H9 (cell line): ENCODE measurements around the gene FGF9. TPM values are rescaled to one million over a fixed set of nuclear protein-coding genes. Genes with fewer than 3 reads are reported as not detected.

Experiments used
- DNase-seq: peaks from one replicate; pipeline ENCODE4 v3.0.0-alpha.2; 2017
- H2AFZ ChIP-seq: one replicate; pipeline ENCODE4 v1.6.1; 2013; ENCODE audit warnings: mild to moderate bottlenecking, low read length, control low read depth, moderate library complexity
- H2AK5ac ChIP-seq: 2 replicates; pipeline ENCODE4 v1.6.1; 2013; ENCODE audit warnings: low read length, control low read depth, mixed read lengths; ENCODE audit not compliant: insufficient read length
- H2BK120ac ChIP-seq: one replicate; pipeline ENCODE4 v1.6.1; 2013; ENCODE audit warnings: low read depth, mild to moderate bottlenecking, low read length, control low read depth, inconsistent platforms; ENCODE audit not compliant: poor library complexity, severe bottlenecking
- H2BK12ac ChIP-seq: 2 replicates; pipeline ENCODE4 v1.6.1; 2013; ENCODE audit warnings: low read length, control low read depth, mixed read lengths, low read depth; ENCODE audit not compliant: insufficient read length
- H2BK15ac ChIP-seq: 2 replicates; pipeline ENCODE4 v1.6.1; 2013; ENCODE audit warnings: low read depth, low read length, control low read depth
- H2BK20ac ChIP-seq: one replicate; pipeline ENCODE4 v1.6.1; 2013; ENCODE audit warnings: low read depth, mild to moderate bottlenecking, low read length, control low read depth, inconsistent platforms; ENCODE audit not compliant: poor library complexity, severe bottlenecking
- H2BK5ac ChIP-seq: 2 replicates; pipeline ENCODE4 v1.6.1; 2013; ENCODE audit warnings: low read length, control low read depth, mixed read lengths; ENCODE audit not compliant: insufficient read length
- H3K14ac ChIP-seq: 2 replicates; pipeline ENCODE4 v1.6.1; 2013; ENCODE audit warnings: low read length, control low read depth; ENCODE audit not compliant: insufficient read depth
- H3K18ac ChIP-seq: 2 replicates; pipeline ENCODE4 v1.6.1; 2013; ENCODE audit warnings: low read depth, mild to moderate bottlenecking, mixed read lengths, low read length, control low read depth; ENCODE audit not compliant: insufficient read length
- H3K23ac ChIP-seq: 2 replicates; pipeline ENCODE4 v1.6.1; 2013; ENCODE audit warnings: low read length, control low read depth, mixed read lengths, low read depth; ENCODE audit not compliant: insufficient read length
- H3K23me2 ChIP-seq: 2 replicates; pipeline ENCODE4 v1.6.1; 2013; ENCODE audit warnings: low read depth, mild to moderate bottlenecking, mixed read lengths, low read length, control low read depth; ENCODE audit not compliant: insufficient read length, poor library complexity, severe bottlenecking
- H3K27ac ChIP-seq: 2 replicates; pipeline ENCODE4 v1.5.1; 2013; ENCODE audit warnings: low read length, control low read depth, mixed read lengths, low read depth; ENCODE audit not compliant: insufficient read length
- H3K27me3 ChIP-seq: 2 replicates; pipeline ENCODE4 v1.6.1; 2013; ENCODE audit warnings: low read length, control low read depth, inconsistent platforms; ENCODE audit not compliant: insufficient read depth
- H3K4ac ChIP-seq: 2 replicates; pipeline ENCODE4 v1.6.1; 2013; ENCODE audit warnings: low read depth, mild to moderate bottlenecking, control low read depth, inconsistent platforms, low read length, moderate library complexity
- H3K4me1 ChIP-seq: 2 replicates; pipeline ENCODE4 v1.6.1; 2013; ENCODE audit warnings: low read length, control low read depth, inconsistent platforms; ENCODE audit not compliant: insufficient read depth
- H3K4me2 ChIP-seq: 2 replicates; pipeline ENCODE4 v1.6.1; 2013; ENCODE audit warnings: low read length, control low read depth, mixed read lengths; ENCODE audit not compliant: insufficient read length, insufficient read depth
- H3K56ac ChIP-seq: 2 replicates; pipeline ENCODE4 v1.6.1; 2013; ENCODE audit warnings: low read depth, mild to moderate bottlenecking, mixed read lengths, low read length, control low read depth; ENCODE audit not compliant: insufficient read length
- H3K79me1 ChIP-seq: 2 replicates; pipeline ENCODE4 v1.6.1; 2013; ENCODE audit warnings: low read depth, mild to moderate bottlenecking, moderate library complexity, low read length, control low read depth, inconsistent platforms; ENCODE audit not compliant: insufficient read depth, poor library complexity, severe bottlenecking
- H3K79me2 ChIP-seq: 2 replicates; pipeline ENCODE4 v1.6.1; 2013; ENCODE audit warnings: low read length, control low read depth, inconsistent platforms; ENCODE audit not compliant: insufficient read depth
- H3K9ac ChIP-seq: 2 replicates; pipeline ENCODE4 v1.6.1; 2013; ENCODE audit warnings: low read length, control low read depth, mixed read lengths; ENCODE audit not compliant: insufficient read length; ENCODE audit errors: extremely low read depth
- H3K9me3 ChIP-seq: one replicate; pipeline ENCODE4 v1.6.1; 2013; ENCODE audit warnings: low read depth, low read length, inconsistent platforms; ENCODE audit not compliant: control insufficient read depth
- H3T11ph ChIP-seq: one replicate; pipeline ENCODE4 v1.6.1; 2013; ENCODE audit warnings: mild to moderate bottlenecking, low read length, control low read depth, inconsistent platforms
- H4K20me1 ChIP-seq: one replicate; pipeline ENCODE4 v1.6.1; 2013; ENCODE audit not compliant: control insufficient read depth, insufficient read length, insufficient read depth
- H4K5ac ChIP-seq: 2 replicates; pipeline ENCODE4 v1.6.1; 2013; ENCODE audit warnings: low read depth, mild to moderate bottlenecking, mixed read lengths, low read length, control low read depth; ENCODE audit not compliant: insufficient read length
- H4K8ac ChIP-seq: replicated peaks from 2 replicates; pipeline ENCODE4 v1.6.1; 2013; ENCODE audit warnings: low read length, control low read depth, mixed read lengths, low read depth; ENCODE audit not compliant: insufficient read length
- H4K91ac ChIP-seq: 2 replicates; pipeline ENCODE4 v1.6.1; 2013; ENCODE audit warnings: low read depth, mild to moderate bottlenecking, moderate library complexity, mixed read lengths, low read length, control low read depth; ENCODE audit not compliant: insufficient read length
- H3K27ac Mint-ChIP-seq, 3 experiments: 2 replicates in 2 of 3; 3 replicates in 1 of 3; pipeline ENCODE4 v1.8.0; 2020 to 2021; ENCODE audit warnings: mixed read lengths in 3 of 3, mild to moderate bottlenecking in 1 of 3, moderate library complexity in 1 of 3
- H3K27me3 Mint-ChIP-seq: 2 replicates; pipeline ENCODE4 v1.8.0; 2021; ENCODE audit warnings: low read depth, mild to moderate bottlenecking, moderate library complexity, mixed read lengths
- H3K36me3 Mint-ChIP-seq, 3 experiments: 2 replicates in 2 of 3; 3 replicates in 1 of 3; pipeline ENCODE4 v1.8.0; 2020 to 2021; ENCODE audit warnings: low read depth in 3 of 3, mixed read lengths in 3 of 3; ENCODE audit not compliant: insufficient read depth in 1 of 3
- H3K4me1 Mint-ChIP-seq, 2 experiments: 2 replicates each; pipeline ENCODE4 v1.8.0; 2020; ENCODE audit warnings: mixed read lengths in 2 of 2
- H3K4me3 Mint-ChIP-seq, 2 experiments: 2 replicates in 1 of 2; 3 replicates in 1 of 2; pipeline ENCODE4 v1.8.0; 2020 to 2021; ENCODE audit warnings: mild to moderate bottlenecking in 2 of 2, mixed read lengths in 2 of 2, moderate library complexity in 1 of 2
- H3K9me3 Mint-ChIP-seq, 2 experiments: 2 replicates in 1 of 2; 3 replicates in 1 of 2; pipeline ENCODE4 v1.8.0; 2020; ENCODE audit warnings: mild to moderate bottlenecking in 2 of 2, mixed read lengths in 2 of 2, moderate library complexity in 1 of 2
- CTCF ChIP-seq: fragments of 200-600 bp; sonication (generic); conservative IDR thresholded peaks from 3 replicates; pipeline ENCODE4 v1.8.0; 2021; ENCODE audit warnings: antibody characterized with exemption, mild to moderate bottlenecking
- WGBS: extraction: QIAGEN DNeasy Blood & Tissue Kit; methylation state at CpG from one replicate; pipeline ENCODE4 v1.1.7; 2013; ENCODE audit warnings: missing lambda C conversion rate, low lambda C conversion rate, mixed read lengths; ENCODE audit not compliant: insufficient read length; ENCODE audit errors: extremely low coverage; 5-methylcytosine and 5-hydroxymethylcytosine counted together
- total RNA-seq: library from RNA; stranded (reverse); gene quantifications from 2 replicates; pipeline ENCODE4 v1.2.1, GENCODE V29; 2021

The FGF9 gene
- total RNA-seq, 1 experiment from 2014 or later = 0.22 TPM

GRCh38 chr13:21672796-21673538 is 2.1 kb downstream of the FGF9 start:
- Histone ChIP-seq H3K56ac (no peak overlapping the region), H3K9me3 (no peaks in the 10 kb centered on the region), H3K23me2 (peaks cover 35% of the 10 kb centered on the region), H2BK15ac (no peak overlapping the region), H3K23ac (no peak overlapping the region), H3T11ph (no peak overlapping the region), H2BK5ac (no peak overlapping the region), H3K4me2 (peak overlapping the region; percentile 35), H2AFZ (no peak overlapping the region), H3K4me1 (peaks cover 8% of the 10 kb centered on the region; the same call in 1 of the 2 replicates), H4K20me1 (no peaks in the 10 kb centered on the region), H3K4ac (no peak overlapping the region), H3K9ac (no peak overlapping the region), H3K18ac (no peak overlapping the region), H3K79me1 (no peaks in the 10 kb centered on the region), H4K5ac (no peak overlapping the region), H4K8ac (no peak overlapping the region), H4K91ac (no peak overlapping the region), H2BK12ac (no peak overlapping the region), H3K79me2 (no peaks in the 10 kb centered on the region), H3K27me3 (peaks cover 60% of the 10 kb centered on the region), H3K27ac (no peak overlapping the region), H2AK5ac (no peak overlapping the region), H2BK120ac (no peak overlapping the region), H2BK20ac (no peak overlapping the region), H3K14ac (no peak overlapping the region)
- peak overlapping the region; percentile 31 to 77; a peak in 4 of 5 replicates for H3K4me3 Mint-ChIP-seq
- no peak for DNase-seq
- no peak for TF ChIP-seq CTCF
- H3K36me3 Mint-ChIP-seq = no peaks in the 10 kb centered on the region
- peaks cover 38 to 50% of the 10 kb centered on the region in 2 experiments for H3K4me1 Mint-ChIP-seq
- H3K27me3 Mint-ChIP-seq = peaks cover 91% of the 10 kb centered on the region
- no peak overlapping the region for H3K27ac Mint-ChIP-seq
- peaks cover 0 to 2% of the 10 kb centered on the region in 2 experiments; a peak in 2 of 5 replicates for H3K9me3 Mint-ChIP-seq
- no CpG with 5 or more reads among the region's 24 CpGs for WGBS
